Osteoblast (primary cell): ENCODE results near the gene CASKIN2. TPM values are rescaled to one million over a fixed set of nuclear protein-coding genes. Genes with fewer than 3 reads are reported as not detected.
A peak's percentile ranks its signal among the peaks of the same experiment; 100 is the strongest.

ENCODE experiments used
- DNase-seq: peaks from one replicate; pipeline ENCODE4 v3.0.0; 2011; ENCODE audit warnings: low spot score, mixed read lengths; ENCODE audit not compliant: insufficient read length; ENCODE audit errors: missing footprints
- H2AFZ ChIP-seq: 2 replicates; pipeline ENCODE4 v1.6.0; 2011; ENCODE audit warnings: mild to moderate bottlenecking, low read length
- H3K27ac ChIP-seq: 2 replicates; pipeline ENCODE4 v1.5.1; 2011; ENCODE audit warnings: mild to moderate bottlenecking, low read depth, low read length, moderate library complexity
- H3K27me3 ChIP-seq: 2 replicates; pipeline ENCODE4 v1.6.0; 2012; ENCODE audit warnings: mild to moderate bottlenecking, control low read depth, inconsistent platforms, low read length, moderate library complexity; ENCODE audit not compliant: insufficient read depth
- H3K36me3 ChIP-seq: 2 replicates; pipeline ENCODE4 v1.5.1; 2011; ENCODE audit warnings: mild to moderate bottlenecking, low read length, control low read depth, moderate library complexity; ENCODE audit not compliant: insufficient read depth
- H3K4me1 ChIP-seq: 2 replicates; pipeline ENCODE4 v1.5.1; 2011; ENCODE audit warnings: mild to moderate bottlenecking, low read length, control low read depth, moderate library complexity; ENCODE audit not compliant: insufficient read depth
- H3K4me2 ChIP-seq: 2 replicates; pipeline ENCODE4 v1.6.0; 2011; ENCODE audit warnings: mild to moderate bottlenecking, low read length; ENCODE audit not compliant: insufficient read depth
- H3K4me3 ChIP-seq: fragments of 200-600 bp; sonication (generic); 3 replicates; pipeline ENCODE4 v1.5.1; 2012; ENCODE audit warnings: mild to moderate bottlenecking, low read length, inconsistent platforms; ENCODE audit not compliant: insufficient read depth
- H3K79me2 ChIP-seq: 2 replicates; pipeline ENCODE4 v1.6.0; 2012; ENCODE audit warnings: mild to moderate bottlenecking, low read length, control low read depth, inconsistent platforms; ENCODE audit not compliant: insufficient read depth
- H3K9me3 ChIP-seq: 2 replicates; pipeline ENCODE4 v1.5.1; 2011; ENCODE audit warnings: low read depth, low read length, control low read depth
- H4K20me1 ChIP-seq: 2 replicates; pipeline ENCODE4 v1.6.0; 2012; ENCODE audit warnings: mild to moderate bottlenecking, low read length, control low read depth; ENCODE audit not compliant: insufficient read depth
- CTCF ChIP-seq: IDR thresholded peaks from 2 replicates; pipeline ENCODE4 v1.5.1; 2011; ENCODE audit warnings: mild to moderate bottlenecking, low read depth, low read length, moderate library complexity; ENCODE audit errors: extremely low read depth
- total RNA-seq: library from RNA; depleted of rRNA; stranded (reverse); fragments of >200 nt; gene quantifications from 2 replicates; pipeline ENCODE4 v1.2.3, GENCODE V29; 2012

The CASKIN2 gene
- total RNA-seq, 1 donor: 8.7 TPM

GRCh38 chr17:75516619-75517296 is 1.4 kb upstream of the CASKIN2 start:
- H2AFZ ChIP-seq: peak overlapping the region; percentile 82
- TF ChIP-seq CTCF: no peak
- peak overlapping the region; percentile 92 for H3K4me2 ChIP-seq
- peaks cover 15% of the 10 kb centered on the region for H3K4me1 ChIP-seq
- H3K36me3 ChIP-seq: peaks cover 13% of the 10 kb centered on the region
- no peaks in the 10 kb centered on the region for H3K27me3 ChIP-seq
- peak overlapping the region; percentile 86 for H3K4me3 ChIP-seq
- H3K9me3 ChIP-seq: no peaks in the 10 kb centered on the region
- H3K27ac ChIP-seq: no peak overlapping the region
- H3K79me2 ChIP-seq: peaks cover 23% of the 10 kb centered on the region
- H4K20me1 ChIP-seq: peaks cover 20% of the 10 kb centered on the region
- peak; percentile 93 for DNase-seq

- Histone ChIP-seq H3K4me2 (peak within 1 kb of the TSS; percentile 94), H4K20me1 (peaks cover 25% of the 10 kb centered on the region), H3K79me2 (peaks cover 27% of the 10 kb centered on the region), H3K27ac (no peak within 1 kb of the TSS), H3K4me1 (peaks cover 15% of the 10 kb centered on the region), H3K9me3 (no peaks in the 10 kb centered on the region), H3K36me3 (peaks cover 13% of the 10 kb centered on the region), H3K4me3 (peak within 1 kb of the TSS; percentile 86), H3K27me3 (no peaks in the 10 kb centered on the region), H2AFZ (peak within 1 kb of the TSS; percentile 98)
- DNase-seq: peak; percentile 100
- no peak for TF ChIP-seq CTCF
Observed at GRCh38 chr17:75516255-75516618, 900 bp upstream of the CASKIN2 start, which contains the start of gene TSEN54. TSEN54 (plus strand) TSS chr17:75516528; CDS start chr17:75516561, 33 bp downstream.

DNA sequence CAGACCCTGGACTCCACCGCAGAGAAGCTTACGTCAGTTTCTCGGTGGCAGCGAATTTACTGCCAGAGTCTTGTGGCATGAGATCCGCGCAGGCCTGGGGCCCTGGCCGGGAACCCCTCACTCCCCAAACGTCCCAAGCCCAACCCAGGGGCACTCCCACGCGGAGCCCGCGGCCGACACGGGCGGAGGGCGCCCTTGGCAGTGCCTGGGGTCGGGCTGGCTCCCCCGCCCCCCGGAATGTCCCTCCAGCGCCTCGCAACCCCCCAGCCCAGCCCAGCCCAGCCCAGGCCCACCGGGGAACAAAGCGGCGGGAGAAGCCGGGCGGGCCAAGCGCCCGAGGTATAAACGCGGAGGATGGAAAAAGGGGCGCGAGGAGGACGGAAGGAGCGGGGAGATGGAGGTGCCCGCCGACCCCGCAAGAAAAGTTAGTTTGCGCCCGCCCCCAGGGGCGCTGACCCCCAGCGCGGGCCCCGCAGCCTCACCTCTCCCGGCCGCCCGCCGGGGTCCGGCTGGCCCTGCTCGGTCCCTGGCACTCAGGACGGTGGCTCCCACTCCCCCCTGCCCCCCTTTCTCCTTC is 330 bp downstream of the CASKIN2 start:
- H3K27me3 ChIP-seq: no peaks in the 10 kb centered on the region
- peaks cover 28% of the 10 kb centered on the region for H3K79me2 ChIP-seq
- peak; percentile 93 for DNase-seq
- H3K4me1 ChIP-seq: peaks cover 15% of the 10 kb centered on the region
- H3K9me3 ChIP-seq: no peaks in the 10 kb centered on the region
- peak overlapping the region; percentile 86 for H3K4me3 ChIP-seq
- peak overlapping the region; percentile 41 for H3K27ac ChIP-seq
- TF ChIP-seq CTCF: no peak
- H4K20me1 ChIP-seq: peaks cover 32% of the 10 kb centered on the region
- peak overlapping the region; percentile 70 for H2AFZ ChIP-seq
- peak overlapping the region; percentile 94 for H3K4me2 ChIP-seq
- H3K36me3 ChIP-seq: peaks cover 13% of the 10 kb centered on the region

DNA sequence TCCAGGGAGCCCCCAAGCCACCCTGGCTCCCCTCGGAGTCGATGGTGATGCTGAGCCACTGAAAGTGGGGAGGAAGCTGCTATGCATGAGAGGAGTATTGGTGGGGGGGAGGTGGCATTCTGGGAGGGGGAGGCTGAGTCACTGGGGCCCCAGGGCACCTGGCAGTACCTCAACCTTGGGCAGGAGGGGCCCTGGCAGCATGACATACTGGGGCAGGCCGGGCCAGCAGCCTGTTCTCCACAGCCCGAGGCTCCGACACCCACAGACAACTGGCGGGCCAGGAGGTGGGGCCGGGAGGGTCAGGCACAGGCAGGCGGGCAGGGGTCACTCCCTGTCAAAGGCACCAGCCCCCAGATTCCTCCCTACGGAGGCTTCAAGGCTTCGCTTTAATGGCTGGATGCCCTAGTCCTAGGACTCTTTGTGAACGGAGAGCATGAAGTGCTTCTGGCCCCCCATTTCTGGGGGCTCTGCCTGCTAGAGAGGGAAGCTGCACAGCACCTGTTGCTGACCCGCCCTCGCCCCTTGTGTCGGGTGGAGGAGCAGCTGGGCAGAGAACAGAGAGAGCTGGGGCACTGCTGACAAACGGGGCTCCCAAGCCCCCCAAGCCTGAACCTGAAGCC is 928 bp downstream of the CASKIN2 start:
- Histone ChIP-seq H2AFZ (peak overlapping the region; percentile 70), H3K4me3 (peak overlapping the region; percentile 86), H3K4me1 (peaks cover 15% of the 10 kb centered on the region), H4K20me1 (peaks cover 36% of the 10 kb centered on the region), H3K4me2 (peak overlapping the region; percentile 94), H3K36me3 (peaks cover 9% of the 10 kb centered on the region), H3K9me3 (no peaks in the 10 kb centered on the region), H3K27ac (peak overlapping the region; percentile 41), H3K79me2 (peaks cover 28% of the 10 kb centered on the region), H3K27me3 (no peaks in the 10 kb centered on the region)
- no peak for DNase-seq
- no peak for TF ChIP-seq CTCF
